WI38 (cell line): ENCODE data around the gene C1orf94.

Experiments used
- H3K4me3 ChIP-seq: 2 replicates; pipeline ENCODE4 v1.5.1; 2011; ENCODE audit warnings: low read depth, mild to moderate bottlenecking, control low read depth, low read length
- TF ChIP-seq, protein P1 (sequence below): IDR thresholded peaks from 2 replicates; pipeline ENCODE4 v1.5.1; 2012; ENCODE audit warnings: low read depth, mild to moderate bottlenecking, control low read depth, low read length

C1orf94 gene

GRCh38 chr1:34186741-34187494 lies 10.2 kb downstream of the C1orf94 start:
- H3K4me3 ChIP-seq, result no peak overlapping the region
- TF ChIP-seq, protein P1, sequence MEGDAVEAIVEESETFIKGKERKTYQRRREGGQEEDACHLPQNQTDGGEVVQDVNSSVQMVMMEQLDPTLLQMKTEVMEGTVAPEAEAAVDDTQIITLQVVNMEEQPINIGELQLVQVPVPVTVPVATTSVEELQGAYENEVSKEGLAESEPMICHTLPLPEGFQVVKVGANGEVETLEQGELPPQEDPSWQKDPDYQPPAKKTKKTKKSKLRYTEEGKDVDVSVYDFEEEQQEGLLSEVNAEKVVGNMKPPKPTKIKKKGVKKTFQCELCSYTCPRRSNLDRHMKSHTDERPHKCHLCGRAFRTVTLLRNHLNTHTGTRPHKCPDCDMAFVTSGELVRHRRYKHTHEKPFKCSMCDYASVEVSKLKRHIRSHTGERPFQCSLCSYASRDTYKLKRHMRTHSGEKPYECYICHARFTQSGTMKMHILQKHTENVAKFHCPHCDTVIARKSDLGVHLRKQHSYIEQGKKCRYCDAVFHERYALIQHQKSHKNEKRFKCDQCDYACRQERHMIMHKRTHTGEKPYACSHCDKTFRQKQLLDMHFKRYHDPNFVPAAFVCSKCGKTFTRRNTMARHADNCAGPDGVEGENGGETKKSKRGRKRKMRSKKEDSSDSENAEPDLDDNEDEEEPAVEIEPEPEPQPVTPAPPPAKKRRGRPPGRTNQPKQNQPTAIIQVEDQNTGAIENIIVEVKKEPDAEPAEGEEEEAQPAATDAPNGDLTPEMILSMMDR, result no peak

- no peak overlapping the region for H3K4me3 ChIP-seq
- TF ChIP-seq, protein P1, result no peak
Measured at GRCh38 chr1:34188418-34188817, 11.7 kb downstream of the C1orf94 start.

GRCh38 chr1:34188985-34189384 lies 12.3 kb downstream of the C1orf94 start:
- H3K4me3 ChIP-seq, result no peak overlapping the region

GRCh38 chr1:34190692-34191091 lies 14.0 kb downstream of the C1orf94 start:
- no peak overlapping the region for H3K4me3 ChIP-seq
- TF ChIP-seq, protein P1, result no peak

More at GRCh38 chr1:34188985-34189384, 12.3 kb downstream of the C1orf94 start:
- TF ChIP-seq, protein P1, result no peak

DNA sequence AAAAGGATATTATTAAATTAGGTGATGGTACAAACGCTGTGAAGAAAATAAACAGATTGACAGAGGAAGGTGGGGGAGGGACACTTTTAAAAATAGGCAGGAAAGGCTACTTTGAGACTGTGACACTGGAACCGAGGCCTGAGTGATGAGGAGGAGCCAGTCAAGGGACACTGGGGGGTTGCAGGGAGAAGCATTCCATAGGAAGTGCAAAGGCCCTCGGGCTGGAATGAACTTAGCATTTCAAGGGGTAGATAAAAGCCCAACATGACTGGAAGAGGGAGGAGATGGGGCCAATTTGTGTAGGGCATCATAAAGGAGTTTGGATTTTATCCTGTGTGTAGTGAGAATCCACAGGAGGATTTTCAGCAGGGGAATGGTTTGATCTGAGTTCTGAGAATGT lies 15.9 kb downstream of the C1orf94 start:
- TF ChIP-seq, protein P1, result no peak
- no peak overlapping the region for H3K4me3 ChIP-seq

GRCh38 chr1:34199927-34200326 lies 23.2 kb downstream of the C1orf94 start:
- TF ChIP-seq, protein P1, result no peak
- H3K4me3 ChIP-seq, result no peak overlapping the region

DNA sequence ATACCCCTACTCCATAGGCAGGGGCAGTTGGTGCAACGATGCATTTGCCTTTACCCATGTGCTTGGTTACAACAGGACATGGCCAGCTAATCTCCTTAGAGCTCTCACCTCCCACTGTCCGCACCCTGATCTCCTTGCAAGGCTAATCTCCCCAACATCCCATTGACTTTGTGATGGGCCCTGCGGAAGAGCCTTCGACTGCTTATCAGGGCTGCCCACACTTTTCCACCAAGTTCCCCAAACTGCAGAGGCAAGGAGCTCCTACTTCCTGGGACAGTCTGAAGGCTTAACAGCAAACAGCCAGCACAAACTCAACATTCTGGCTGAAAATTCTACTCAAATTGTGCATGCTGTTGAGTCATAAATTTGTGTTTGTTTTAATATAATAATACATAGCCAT lies 36.0 kb downstream of the C1orf94 start:
- H3K4me3 ChIP-seq, result no peak overlapping the region
- TF ChIP-seq, protein P1, result no peak
